Hepatocyte (in vitro differentiated cells): ENCODE results near the gene MUC21. TPM values are rescaled to one million over a fixed set of nuclear protein-coding genes. Genes with fewer than 3 reads are reported as not detected.

Source experiments
- DNase-seq: peaks from one replicate; pipeline ENCODE4 v3.0.0-alpha.2; 2016; ENCODE audit warnings: low spot score
- H2AFZ ChIP-seq: fragments of 200-600 bp; sonication (generic); 2 replicates; pipeline ENCODE4 v1.6.0; 2016; ENCODE audit warnings: antibody characterized with exemption, mild to moderate bottlenecking
- H3K27ac ChIP-seq: fragments of 200-600 bp; sonication (generic); 2 replicates; pipeline ENCODE4 v1.5.1; 2016; ENCODE audit warnings: mild to moderate bottlenecking
- H3K27me3 ChIP-seq: fragments of 200-600 bp; sonication (generic); 2 replicates; pipeline ENCODE4 v1.6.1; 2016
- H3K36me3 ChIP-seq: fragments of 200-600 bp; sonication (generic); replicated peaks from 2 replicates; pipeline ENCODE4 v1.5.1; 2016; ENCODE audit warnings: low read depth; ENCODE audit not compliant: insufficient read depth
- H3K4me1 ChIP-seq: fragments of 200-600 bp; sonication (generic); 2 replicates; pipeline ENCODE4 v1.5.1; 2016; ENCODE audit warnings: mild to moderate bottlenecking, moderate library complexity; ENCODE audit not compliant: insufficient read depth
- H3K4me2 ChIP-seq: fragments of 200-600 bp; sonication (generic); 2 replicates; pipeline ENCODE4 v1.6.0; 2016
- H3K4me3 ChIP-seq: fragments of 200-600 bp; sonication (generic); 2 replicates; pipeline ENCODE4 v1.5.1; 2016; ENCODE audit warnings: mild to moderate bottlenecking
- H3K79me2 ChIP-seq: fragments of 200-600 bp; sonication (generic); 2 replicates; pipeline ENCODE4 v1.6.0; 2017; ENCODE audit warnings: mild to moderate bottlenecking
- H3K9me2 ChIP-seq: fragments of 200-600 bp; sonication (generic); replicated peaks from 2 replicates; pipeline ENCODE4 v1.6.0; 2017; ENCODE audit warnings: mild to moderate bottlenecking; ENCODE audit not compliant: insufficient read depth
- H3K9me3 ChIP-seq: fragments of 200-600 bp; sonication (generic); 2 replicates; pipeline ENCODE4 v1.5.1; 2016; ENCODE audit warnings: low read depth, mild to moderate bottlenecking
- H4K20me1 ChIP-seq: fragments of 200-600 bp; sonication (generic); 2 replicates; pipeline ENCODE4 v1.6.0; 2016; ENCODE audit warnings: mild to moderate bottlenecking; ENCODE audit not compliant: insufficient read depth, poor library complexity, severe bottlenecking
- CTCF ChIP-seq: fragments of 200-600 bp; sonication (generic); IDR thresholded peaks from 2 replicates; pipeline ENCODE4 v1.5.1; 2016; ENCODE audit warnings: antibody characterized with exemption, mild to moderate bottlenecking; ENCODE audit not compliant: poor library complexity
- EZH2 ChIP-seq: fragments of 200-600 bp; sonication (generic); IDR thresholded peaks from 2 replicates; pipeline ENCODE4 v1.6.1; 2016; ENCODE audit warnings: antibody characterized with exemption, mild to moderate bottlenecking, borderline replicate concordance
- EZH2phosphoT487 ChIP-seq: fragments of 200-600 bp; sonication (generic); IDR thresholded peaks from one replicate; pipeline ENCODE4 v1.6.1; 2018; ENCODE audit warnings: antibody characterized with exemption, mild to moderate bottlenecking, low read depth, moderate library complexity; ENCODE audit not compliant: unreplicated experiment, severe bottlenecking
- WGBS: methylation state at CpG from one replicate; pipeline ENCODE4 v1.1.6; 2016; ENCODE audit warnings: low lambda C conversion rate; ENCODE audit errors: missing lambda C conversion rate; 5-methylcytosine and 5-hydroxymethylcytosine counted together
- polyA plus RNA-seq: library from polyadenylated mRNA; unstranded; fragments of >200 nt; fragmentation: Nextera tagmentation; extraction: Ambion mirVana; gene quantifications from 2 replicates; pipeline ENCODE4 v1.2.1, GENCODE V29; 2016
- total RNA-seq: library from RNA; depleted of rRNA; stranded (reverse); fragments of >200 nt; gene quantifications from 2 replicates; pipeline ENCODE4 v1.2.3, GENCODE V29; 2014

Gene MUC21
- total and polyA plus RNA-seq, 2 experiments from 2014 or later = not detected

GRCh38 chr6:30939473-30939872, 44.0 kb upstream of the MUC21 start:
- no peak overlapping the region for H3K27ac ChIP-seq
- no peaks in the 10 kb centered on the region for H3K79me2 ChIP-seq
- no peak for DNase-seq
- peaks cover 4% of the 10 kb centered on the region for H3K4me1 ChIP-seq
- no peaks in the 10 kb centered on the region for H3K9me2 ChIP-seq
- no peak overlapping the region for H2AFZ ChIP-seq
- TF ChIP-seq EZH2 (no peak), CTCF (no peak), EZH2phosphoT487 (no peak)
- no peaks in the 10 kb centered on the region for H4K20me1 ChIP-seq
- H3K36me3 ChIP-seq = no peaks in the 10 kb centered on the region
- H3K27me3 ChIP-seq = no peaks in the 10 kb centered on the region
- no peaks in the 10 kb centered on the region for H3K9me3 ChIP-seq
- H3K4me2 ChIP-seq = no peak overlapping the region
- WGBS = 89% methylated on average over 1 of the region's 3 CpGs
- H3K4me3 ChIP-seq = no peak overlapping the region

DNA sequence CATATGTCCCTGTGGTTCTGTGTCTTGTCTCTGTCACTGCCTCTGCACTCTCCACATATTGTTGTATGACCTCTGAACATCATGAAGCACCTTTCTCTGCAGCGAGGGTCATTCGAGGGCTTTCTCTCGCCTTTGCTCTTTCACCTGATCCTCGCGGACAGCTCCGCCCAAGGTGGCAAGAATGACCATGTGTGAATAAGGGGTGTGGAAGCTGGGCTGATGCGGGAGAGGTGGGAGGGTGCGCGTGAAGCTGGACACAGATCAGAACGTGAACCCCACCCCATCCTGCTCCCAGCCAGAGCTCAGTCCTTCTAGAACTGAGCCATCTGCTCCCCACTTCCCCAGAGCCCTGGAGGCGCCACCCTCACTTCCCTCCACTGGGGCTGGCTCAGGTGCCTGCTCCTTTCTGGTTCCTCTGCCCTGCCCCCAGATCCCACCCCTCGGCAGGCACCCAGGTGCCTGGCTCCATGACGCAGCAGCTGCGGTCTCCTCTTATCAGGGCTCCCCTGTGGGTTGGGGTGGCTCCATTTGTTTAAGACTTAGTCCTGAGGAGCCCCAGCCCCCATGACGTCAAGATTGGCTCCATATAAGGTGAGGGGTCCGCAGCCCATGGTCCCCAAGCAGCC, 43.0 kb upstream of the MUC21 start, which contains the start of gene MUCL3:
Gene MUCL3, plus strand, starts transcription at position 613 of the 626 bp plus-strand sequence. CDS start 27 bp downstream, outside the sequence.
- Histone ChIP-seq H3K4me1 (peaks cover 4% of the 10 kb centered on the region), H3K79me2 (no peaks in the 10 kb centered on the region), H3K9me3 (no peaks in the 10 kb centered on the region), H3K4me3 (no peak within 1 kb of the TSS), H3K4me2 (no peak within 1 kb of the TSS), H3K27me3 (no peaks in the 10 kb centered on the region), H4K20me1 (no peaks in the 10 kb centered on the region), H3K27ac (no peak within 1 kb of the TSS), H3K36me3 (no peaks in the 10 kb centered on the region), H3K9me2 (no peaks in the 10 kb centered on the region), H2AFZ (no peak within 1 kb of the TSS)
- TF ChIP-seq CTCF = no peak
- TF ChIP-seq EZH2phosphoT487 = no peak
- no peak for TF ChIP-seq EZH2
- 72% methylated on average over 16 of the region's 16 CpGs for WGBS
- no peak for DNase-seq

DNA sequence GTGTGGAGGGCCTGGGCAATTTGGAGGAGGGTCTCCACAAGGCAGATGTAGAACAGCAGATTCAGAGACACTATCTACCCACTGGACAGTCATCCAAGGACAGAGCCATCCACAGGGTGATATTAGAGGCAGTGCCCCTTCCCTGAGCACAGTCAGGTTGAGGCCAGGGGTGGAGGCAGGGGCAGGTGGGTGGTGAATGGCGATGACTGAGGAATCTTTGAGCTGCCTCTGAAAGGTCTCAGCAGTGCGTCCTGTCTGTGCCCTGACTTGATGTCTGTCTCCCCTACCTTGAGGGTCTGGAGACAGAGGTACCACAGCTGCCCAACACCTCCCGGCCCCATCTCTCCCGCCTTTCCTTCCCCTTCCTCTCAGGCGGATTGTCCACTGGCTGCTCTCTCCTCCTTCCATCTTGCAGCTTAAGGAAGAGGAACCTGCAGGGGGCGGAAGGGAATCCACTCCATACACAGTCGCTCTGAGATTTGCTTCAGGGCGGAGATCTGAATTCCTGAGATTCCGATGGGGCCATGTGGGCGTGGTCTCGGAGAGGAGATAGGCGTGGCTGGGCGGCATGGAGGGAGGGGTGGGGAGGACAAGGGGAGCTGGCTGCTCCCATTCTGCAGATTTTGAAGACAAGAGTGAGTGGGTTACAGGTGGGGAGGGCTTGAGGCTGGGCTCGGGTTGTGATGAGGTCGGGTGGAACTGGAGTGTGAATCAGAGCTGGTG, 41.0 kb upstream of the MUC21 start:
- Histone ChIP-seq H3K36me3 (no peaks in the 10 kb centered on the region), H3K4me1 (peaks cover 4% of the 10 kb centered on the region), H3K4me2 (no peak overlapping the region), H3K27me3 (no peaks in the 10 kb centered on the region), H2AFZ (no peak overlapping the region), H3K79me2 (no peaks in the 10 kb centered on the region), H3K9me3 (no peaks in the 10 kb centered on the region), H3K9me2 (no peaks in the 10 kb centered on the region), H3K27ac (no peak overlapping the region), H4K20me1 (no peaks in the 10 kb centered on the region), H3K4me3 (no peak overlapping the region)
- TF ChIP-seq CTCF (peak; percentile 50), EZH2phosphoT487 (no peak)
- 28% methylated on average over 15 of the region's 15 CpGs for WGBS
- DNase-seq = peak; percentile 90
